Activated CD4-positive, alpha-beta T cell treated with anti-CD3 and anti-CD28 coated beads for 36 hours (primary cell): Measurements from ENCODE around the gene CASTOR1. TPM values are rescaled to one million over a fixed set of nuclear protein-coding genes. Genes with fewer than 3 reads are reported as not detected.
"Not testable (repeated sequence)": the region's sequence is repeated elsewhere in the genome, so short reads cannot be mapped to it uniquely, and the experiment has no call there.

ENCODE experiments used
- ATAC-seq: fragments of 200-7000 bp; cut with Tn5 transposase; one replicate; pipeline ENCODE4 v1.10.0; 2021; ENCODE audit warnings: mild to moderate bottlenecking, moderate library complexity
- CTCF ChIA-PET: fragments of 350-600 bp; sonication (Branson Sonifier 250); formaldehyde crosslinking; loops from one replicate; lab custom pipeline; 2021; ENCODE audit warnings: antibody characterized with exemption; lab: Charles Lee
- POLR2A ChIA-PET: fragments of 350-600 bp; sonication (Branson Sonifier 250); formaldehyde crosslinking; loops from one replicate; lab custom pipeline; 2021; ENCODE audit warnings: antibody characterized with exemption, inconsistent platforms; lab: Charles Lee
- DNase-seq: peaks from one replicate; pipeline ENCODE4 v3.0.0-alpha.2; 2020
- H3K27ac Mint-ChIP-seq: one replicate; pipeline ENCODE4 v1.8.0; 2021; ENCODE audit warnings: mixed read lengths
- H3K27me3 Mint-ChIP-seq: one replicate; pipeline ENCODE4 v1.8.0; 2021; ENCODE audit warnings: mixed read lengths
- H3K36me3 Mint-ChIP-seq: one replicate; pipeline ENCODE4 v1.8.0; 2021; ENCODE audit warnings: low read depth, mixed read lengths
- H3K4me1 Mint-ChIP-seq: one replicate; pipeline ENCODE4 v1.8.0; 2021; ENCODE audit warnings: mixed read lengths
- H3K4me3 Mint-ChIP-seq: one replicate; pipeline ENCODE4 v1.8.0; 2021; ENCODE audit warnings: mild to moderate bottlenecking, moderate library complexity, mixed read lengths
- H3K9me3 Mint-ChIP-seq: one replicate; pipeline ENCODE4 v1.8.0; 2021; ENCODE audit warnings: low read depth, mixed read lengths
- intact Hi-C, 2 experiments: fragments of 100-400 bp; cut with DNase I in 1 of 2; cut with micrococcal nuclease in 1 of 2; formaldehyde crosslinking; loops; one replicate each; pipeline versions ENCODE4 v1.14.2 to v1.15.1; 2022 to 2024; cut with DNase I, micrococcal nuclease
- total RNA-seq, 2 experiments: library from RNA; stranded (reverse); gene quantifications; one replicate each; pipeline ENCODE4 v1.2.3, GENCODE V29; 2021

CASTOR1 gene
- 1 to 10 TPM; 1.6 to 2.2 TPM for total RNA-seq

GRCh38 chr22:30289141-30289979 lies at the start of gene CASTOR1:
Gene CASTOR1 (minus strand): TSS chr22:30289505. CDS start chr22:30289497, 8 bp downstream.
- CTCF ChIA-PET: interaction anchor here (0.6 to 6.5 kb wide), 18 partner anchors 11 to 183 kb away, joined by 3 to 202 read pairs (median 14); partner anchors contain the start of genes CCDC157, MTFP1, RNF215 and SEC14L2
- DNase-seq (peak; percentile 93), ATAC-seq (peak; percentile 88)
- Mint-ChIP-seq H3K9me3 (no peaks in the 10 kb centered on the region), H3K27ac (peak within 1 kb of the TSS; percentile 72), H3K4me3 (peak within 1 kb of the TSS; percentile 72), H3K36me3 (peaks cover 15% of the 10 kb centered on the region), H3K27me3 (no peaks in the 10 kb centered on the region), H3K4me1 (peaks cover 23% of the 10 kb centered on the region)
- POLR2A ChIA-PET: interaction anchor here (0.5 to 1.4 kb wide), 2 partner anchors 92 to 182 kb away, joined by 4 to 5 read pairs; no protein-coding TSS in a partner anchor
- intact Hi-C loops: loop anchor here (1.0 to 2.0 kb wide), 7 partner anchors 13 to 522 kb away; partner anchors contain the start of genes SF3A1 (in 2 of the 2), TBC1D10A (in 1 of the 2), UQCR10 (in 1 of the 2) and ZMAT5 (in 1 of the 2)

GRCh38 chr22:30338802-30339201 lies 49.5 kb upstream of the CASTOR1 start:
- Mint-ChIP-seq H3K27ac (no peak overlapping the region), H3K27me3 (no peaks in the 10 kb centered on the region), H3K4me1 (peaks cover 25% of the 10 kb centered on the region), H3K9me3 (no peaks in the 10 kb centered on the region), H3K36me3 (peaks cover 87% of the 10 kb centered on the region), H3K4me3 (no peak overlapping the region)
- ATAC-seq (no peak), DNase-seq (no peak)
- ChIA-PET POLR2A (interaction anchor here (1.6 kb wide), 1 partner anchor 12 kb away, joined by 3 read pairs; the partner anchor contains the start of gene TBC1D10A), CTCF (interaction anchor here (0.7 to 1.2 kb wide), 2 partner anchors 49 to 75 kb away, joined by 4 read pairs; partner anchors contain the start of gene RNF215)
- intact Hi-C loops: no loop called here

GRCh38 chr22:30338341-30338740 lies 49.0 kb upstream of the CASTOR1 start:
- DNase-seq, H3K27me3 Mint-ChIP-seq, H3K4me3 Mint-ChIP-seq, intact Hi-C loops, ATAC-seq, H3K27ac Mint-ChIP-seq, H3K9me3 Mint-ChIP-seq: not testable (repeated sequence)
- ChIA-PET CTCF (interaction anchor here (1.2 kb wide), 1 partner anchor 74 kb away, joined by 4 read pairs; no protein-coding TSS in a partner anchor), POLR2A (interaction anchor here (1.6 kb wide), 1 partner anchor 12 kb away, joined by 3 read pairs; the partner anchor contains the start of gene TBC1D10A)
- Mint-ChIP-seq H3K36me3 (peaks cover 87% of the 10 kb centered on the region), H3K4me1 (peaks cover 30% of the 10 kb centered on the region)

GRCh38 chr22:30337461-30337778 lies 48.1 kb upstream of the CASTOR1 start:
- intact Hi-C loops: no loop called here
- CTCF ChIA-PET: interaction anchor here (0.8 kb wide), 1 partner anchor 43 kb away, joined by 3 read pairs; no protein-coding TSS in a partner anchor

GRCh38 chr22:30336752-30337460 lies 47.6 kb upstream of the CASTOR1 start:
- CTCF ChIA-PET: interaction anchor here (0.8 to 1.0 kb wide), 2 partner anchors 44 to 48 kb away, joined by 3 to 7 read pairs; partner anchors contain the start of gene CASTOR1
- Mint-ChIP-seq H3K27me3 (no peaks in the 10 kb centered on the region), H3K4me3 (no peak overlapping the region), H3K4me1 (peaks cover 43% of the 10 kb centered on the region), H3K9me3 (no peaks in the 10 kb centered on the region), H3K27ac (peak overlapping the region; percentile 29), H3K36me3 (peaks cover 87% of the 10 kb centered on the region)
- intact Hi-C loops: no loop called here
- DNase-seq (no peak), ATAC-seq (no peak)
- POLR2A ChIA-PET: interaction anchor here (0.6 kb wide), 1 partner anchor 585 kb away, joined by 11 read pairs; no protein-coding TSS in a partner anchor

More at GRCh38 chr22:30337461-30337778, 48.1 kb upstream of the CASTOR1 start:
- no peaks in the 10 kb centered on the region for H3K9me3 Mint-ChIP-seq
- peaks cover 88% of the 10 kb centered on the region for H3K36me3 Mint-ChIP-seq
- DNase-seq (no peak), ATAC-seq (no peak)
- peaks cover 39% of the 10 kb centered on the region for H3K4me1 Mint-ChIP-seq
- H3K4me3 Mint-ChIP-seq: no peak overlapping the region
- H3K27ac Mint-ChIP-seq: no peak overlapping the region
- POLR2A ChIA-PET: no interaction called here
- no peaks in the 10 kb centered on the region for H3K27me3 Mint-ChIP-seq

GRCh38 chr22:30335236-30335635 lies 45.9 kb upstream of the CASTOR1 start:
- DNase-seq (peak; percentile 39), ATAC-seq (peak; percentile 58)
- H3K9me3 Mint-ChIP-seq: no peaks in the 10 kb centered on the region
- ChIA-PET CTCF (interaction anchor here (0.8 to 1.0 kb wide), 3 partner anchors 8 to 47 kb away, joined by 3 to 8 read pairs (median 5); partner anchors contain the start of genes CASTOR1, CCDC157, SF3A1 and TBC1D10A), POLR2A (interaction anchor here (1.1 to 1.8 kb wide), 3 partner anchors 8 to 47 kb away, joined by 3 to 4 read pairs (median 3); partner anchors contain the start of gene TBC1D10A)
- peaks cover 82% of the 10 kb centered on the region for H3K36me3 Mint-ChIP-seq
- peak overlapping the region; percentile 69 for H3K27ac Mint-ChIP-seq
- no peak overlapping the region for H3K4me3 Mint-ChIP-seq
- H3K27me3 Mint-ChIP-seq: no peaks in the 10 kb centered on the region
- intact Hi-C loops: no loop called here
- H3K4me1 Mint-ChIP-seq: peaks cover 43% of the 10 kb centered on the region

- no peak overlapping the region for H3K4me3 Mint-ChIP-seq
- DNase-seq: peak; percentile 27
- peak overlapping the region; percentile 69 for H3K27ac Mint-ChIP-seq
- peaks cover 82% of the 10 kb centered on the region for H3K36me3 Mint-ChIP-seq
- no peaks in the 10 kb centered on the region for H3K27me3 Mint-ChIP-seq
- intact Hi-C loops: no loop called here
- H3K4me1 Mint-ChIP-seq: peaks cover 43% of the 10 kb centered on the region
- ChIA-PET POLR2A (interaction anchor here (1.1 to 1.8 kb wide), 3 partner anchors 8 to 46 kb away, joined by 3 to 4 read pairs (median 3); partner anchors contain the start of gene TBC1D10A), CTCF (interaction anchor here (0.6 to 1.0 kb wide), 4 partner anchors 8 to 46 kb away, joined by 3 to 8 read pairs (median 4); partner anchors contain the start of genes CASTOR1, CCDC157, SF3A1 and TBC1D10A)
- peak; percentile 13 for ATAC-seq
- H3K9me3 Mint-ChIP-seq: no peaks in the 10 kb centered on the region
These were observed 45.3 kb upstream of the CASTOR1 start for GRCh38 chr22:30334646-30335045.

GRCh38 chr22:30333707-30334087 lies 44.4 kb upstream of the CASTOR1 start:
- intact Hi-C loops: no loop called here
- ChIA-PET CTCF (interaction anchor here (1.7 kb wide), 1 partner anchor 46 kb away, joined by 10 read pairs; no protein-coding TSS in a partner anchor), POLR2A (interaction anchor here (0.6 to 0.9 kb wide), 2 partner anchors 22 to 45 kb away, joined by 3 read pairs; no protein-coding TSS in a partner anchor)
- Mint-ChIP-seq H3K4me1 (peaks cover 43% of the 10 kb centered on the region), H3K27me3 (no peaks in the 10 kb centered on the region), H3K9me3 (no peaks in the 10 kb centered on the region), H3K27ac (peak overlapping the region; percentile 69), H3K36me3 (peaks cover 74% of the 10 kb centered on the region), H3K4me3 (no peak overlapping the region)
- ATAC-seq (peak; percentile 73), DNase-seq (peak; percentile 69)

GRCh38 chr22:30332994-30333706 lies 43.8 kb upstream of the CASTOR1 start:
- peak; percentile 60 for ATAC-seq
- H3K4me3 Mint-ChIP-seq: no peak overlapping the region
- H3K27ac Mint-ChIP-seq: peak overlapping the region; percentile 69
- peaks cover 70% of the 10 kb centered on the region for H3K36me3 Mint-ChIP-seq
- ChIA-PET POLR2A (interaction anchor here (0.6 to 0.9 kb wide), 3 partner anchors 15 to 45 kb away, joined by 3 read pairs; no protein-coding TSS in a partner anchor), CTCF (interaction anchor here (1.5 to 1.7 kb wide), 2 partner anchors 11 to 45 kb away, joined by 5 to 10 read pairs; no protein-coding TSS in a partner anchor)
- no peaks in the 10 kb centered on the region for H3K9me3 Mint-ChIP-seq
- H3K27me3 Mint-ChIP-seq: no peaks in the 10 kb centered on the region
- intact Hi-C loops: no loop called here
- H3K4me1 Mint-ChIP-seq: peaks cover 43% of the 10 kb centered on the region
- no peak for DNase-seq

- ChIA-PET POLR2A (interaction anchor here (0.7 kb wide), 1 partner anchor 15 kb away, joined by 3 read pairs; no protein-coding TSS in a partner anchor), CTCF (interaction anchor here (0.9 to 1.7 kb wide), 3 partner anchors 12 to 55 kb away, joined by 3 to 10 read pairs (median 5); partner anchors contain the start of gene RNF215)
- Mint-ChIP-seq H3K27ac (peak overlapping the region; percentile 69), H3K4me1 (peaks cover 47% of the 10 kb centered on the region), H3K4me3 (no peak overlapping the region), H3K27me3 (no peaks in the 10 kb centered on the region), H3K36me3 (peaks cover 65% of the 10 kb centered on the region), H3K9me3 (no peaks in the 10 kb centered on the region)
- intact Hi-C loops: no loop called here
- DNase-seq (no peak), ATAC-seq (no peak)
These were observed 43.2 kb upstream of the CASTOR1 start for GRCh38 chr22:30332551-30332950.
